ENCODE measurements around the gene FAM209B. TPM values are rescaled to one million over a fixed set of nuclear protein-coding genes. Genes with fewer than 3 reads are reported as not detected.

Gene FAM209B
- total and polyA plus RNA-seq, 7 donors = 0.44 TPM; not detected in 6

- no peaks in the 10 kb centered on the region for H3K27me3 ChIP-seq
- no peaks in the 10 kb centered on the region for H3K4me1 ChIP-seq
- no peak overlapping the region for H3K4me3 ChIP-seq
- no peak overlapping the region for H3K27ac ChIP-seq
- TF ChIP-seq POLR2A (IDR thresholded peaks at IDR 0.05) = no peak
- TF ChIP-seq POLR2AphosphoS5 (IDR thresholded peaks at IDR 0.05) = no peak
- TF ChIP-seq, protein P1, sequence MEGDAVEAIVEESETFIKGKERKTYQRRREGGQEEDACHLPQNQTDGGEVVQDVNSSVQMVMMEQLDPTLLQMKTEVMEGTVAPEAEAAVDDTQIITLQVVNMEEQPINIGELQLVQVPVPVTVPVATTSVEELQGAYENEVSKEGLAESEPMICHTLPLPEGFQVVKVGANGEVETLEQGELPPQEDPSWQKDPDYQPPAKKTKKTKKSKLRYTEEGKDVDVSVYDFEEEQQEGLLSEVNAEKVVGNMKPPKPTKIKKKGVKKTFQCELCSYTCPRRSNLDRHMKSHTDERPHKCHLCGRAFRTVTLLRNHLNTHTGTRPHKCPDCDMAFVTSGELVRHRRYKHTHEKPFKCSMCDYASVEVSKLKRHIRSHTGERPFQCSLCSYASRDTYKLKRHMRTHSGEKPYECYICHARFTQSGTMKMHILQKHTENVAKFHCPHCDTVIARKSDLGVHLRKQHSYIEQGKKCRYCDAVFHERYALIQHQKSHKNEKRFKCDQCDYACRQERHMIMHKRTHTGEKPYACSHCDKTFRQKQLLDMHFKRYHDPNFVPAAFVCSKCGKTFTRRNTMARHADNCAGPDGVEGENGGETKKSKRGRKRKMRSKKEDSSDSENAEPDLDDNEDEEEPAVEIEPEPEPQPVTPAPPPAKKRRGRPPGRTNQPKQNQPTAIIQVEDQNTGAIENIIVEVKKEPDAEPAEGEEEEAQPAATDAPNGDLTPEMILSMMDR (IDR thresholded peaks at IDR 0.05) = no peak
- no peak for TF ChIP-seq EP300 (IDR thresholded peaks at IDR 0.05)
- intact Hi-C loops (cut with DNase I) = no loop called here
- WGBS, 2 donors = 84 to 89% methylated on average over 9 of the region's 9 CpGs
- H3K36me3 ChIP-seq = no peaks in the 10 kb centered on the region
- DNase-seq = no peak
- H3K9me3 ChIP-seq = no peaks in the 10 kb centered on the region
Measured at GRCh38 chr20:56575157-56575556, 42.1 kb downstream of the FAM209B start.

GRCh38 chr20:56575961-56576360 is 42.9 kb downstream of the FAM209B start:
- TF ChIP-seq, protein P1 (IDR thresholded peaks at IDR 0.05) = no peak
- TF ChIP-seq POLR2AphosphoS5 (IDR thresholded peaks at IDR 0.05) = no peak
- no peak for TF ChIP-seq POLR2A (IDR thresholded peaks at IDR 0.05)
- TF ChIP-seq EP300 (IDR thresholded peaks at IDR 0.05) = no peak
- Histone ChIP-seq H3K36me3 (no peaks in the 10 kb centered on the region), H3K4me3 (no peak overlapping the region), H3K27me3 (no peaks in the 10 kb centered on the region), H3K9me3 (no peaks in the 10 kb centered on the region), H3K27ac (no peak overlapping the region), H3K4me1 (no peaks in the 10 kb centered on the region)
- intact Hi-C loops (cut with DNase I) = no loop called here
- no peak for DNase-seq
- WGBS, 2 donors = 31 to 56% methylated on average over 4 of the region's 4 CpGs

DNA sequence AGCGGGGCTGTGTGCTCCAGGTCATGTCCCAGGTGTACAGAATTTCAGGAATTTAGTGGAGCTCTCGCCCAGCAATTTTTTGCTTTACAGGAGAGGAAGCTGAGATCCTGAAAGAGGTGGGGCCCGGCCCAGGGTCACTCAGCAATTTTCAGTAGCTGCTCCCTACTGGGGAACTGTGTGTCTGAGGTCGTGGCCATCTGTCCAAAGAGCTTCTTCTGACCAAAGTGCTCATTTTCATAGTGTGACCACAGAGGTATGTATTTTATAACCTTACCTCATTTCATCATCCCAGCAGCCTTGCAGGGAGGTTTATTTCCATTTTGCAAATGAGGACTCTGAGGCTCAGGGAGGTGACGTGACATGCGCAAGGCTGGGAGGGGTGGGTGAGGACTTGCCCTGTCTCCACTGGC is 46.3 kb downstream of the FAM209B start:
- Histone ChIP-seq H3K27ac (no peak overlapping the region), H3K27me3 (no peaks in the 10 kb centered on the region), H3K9me3 (no peaks in the 10 kb centered on the region), H3K4me3 (no peak overlapping the region), H3K36me3 (no peaks in the 10 kb centered on the region), H3K4me1 (no peaks in the 10 kb centered on the region)
- intact Hi-C loops (cut with DNase I) = no loop called here
- TF ChIP-seq, protein P1 (IDR thresholded peaks at IDR 0.05) = no peak
- TF ChIP-seq POLR2A (IDR thresholded peaks at IDR 0.05) = no peak
- TF ChIP-seq POLR2AphosphoS5 (IDR thresholded peaks at IDR 0.05) = no peak
- TF ChIP-seq EP300 (IDR thresholded peaks at IDR 0.05) = no peak
- 51 to 73% methylated on average over 6 of the region's 6 CpGs for WGBS, 2 donors
- no peak for DNase-seq

DNA sequence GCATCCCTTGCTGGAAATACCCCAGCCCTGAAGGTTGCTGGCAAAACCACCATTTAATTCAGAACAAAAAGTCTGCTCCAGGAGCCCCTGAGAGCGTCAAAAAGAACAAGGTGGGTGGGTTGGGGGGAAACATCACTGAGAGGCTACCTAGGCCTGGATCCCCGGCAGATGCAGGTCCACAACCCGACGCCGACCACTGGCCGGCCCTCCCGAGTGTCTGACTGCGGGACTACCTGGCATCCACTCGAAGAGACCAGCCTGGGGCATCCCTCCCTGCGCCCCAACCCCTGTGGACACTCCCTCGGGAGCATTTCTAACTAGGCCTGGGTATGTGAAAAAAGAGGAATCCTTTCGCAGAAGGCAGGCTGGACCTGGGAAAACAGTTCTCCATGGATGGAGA is 47.2 kb downstream of the FAM209B start:
- DNase-seq = no peak
- Histone ChIP-seq H3K4me1 (no peaks in the 10 kb centered on the region), H3K27me3 (no peaks in the 10 kb centered on the region), H3K36me3 (no peaks in the 10 kb centered on the region), H3K9me3 (no peaks in the 10 kb centered on the region), H3K27ac (no peak overlapping the region), H3K4me3 (no peak overlapping the region)
- TF ChIP-seq EP300 (IDR thresholded peaks at IDR 0.05) (no peak), POLR2A (IDR thresholded peaks at IDR 0.05) (no peak)
- WGBS, 2 donors = 91 to 92% methylated on average over 12 of the region's 12 CpGs
- intact Hi-C loops (cut with DNase I) = no loop called here

DNA sequence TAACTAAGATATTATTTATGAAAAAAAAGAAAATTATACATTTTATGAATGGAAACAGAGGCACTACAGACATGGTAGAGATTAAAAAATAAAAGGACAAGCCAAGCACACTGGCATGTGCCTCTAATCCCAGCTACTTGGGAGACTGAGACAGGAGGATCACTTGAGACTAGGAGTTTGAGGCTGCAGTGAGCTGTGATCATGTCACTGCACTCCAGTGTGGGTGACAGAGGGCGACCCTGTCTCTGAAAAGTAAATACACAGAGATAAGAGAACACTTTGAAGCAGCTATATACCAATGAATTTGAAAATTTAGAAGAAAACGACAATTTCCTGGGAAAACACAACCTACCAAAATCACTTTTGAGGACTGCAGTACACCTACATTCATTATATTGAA is 48.7 kb downstream of the FAM209B start:
- intact Hi-C loops (cut with DNase I) = no loop called here
- 31 to 56% methylated on average over 2 of the region's 2 CpGs for WGBS, 2 donors
- DNase-seq = no peak

More for the DNA sequence above, 48.7 kb downstream of the FAM209B start:
- H3K4me1 ChIP-seq = no peaks in the 10 kb centered on the region
- no peaks in the 10 kb centered on the region for H3K36me3 ChIP-seq
- no peaks in the 10 kb centered on the region for H3K9me3 ChIP-seq
- TF ChIP-seq EP300 (IDR thresholded peaks at IDR 0.05) (no peak), POLR2A (IDR thresholded peaks at IDR 0.05) (no peak), POLR2AphosphoS5 (IDR thresholded peaks at IDR 0.05) (no peak)
- TF ChIP-seq, protein P1 (IDR thresholded peaks at IDR 0.05) = no peak
- no peak overlapping the region for H3K4me3 ChIP-seq
- H3K27ac ChIP-seq = no peak overlapping the region
- H3K27me3 ChIP-seq = no peaks in the 10 kb centered on the region

All from sigmoid colon (tissue), 7 donors.